ENCODE measurements around the gene SLC27A4. TPM values are rescaled to one million over a fixed set of nuclear protein-coding genes. Genes with fewer than 3 reads are reported as not detected.

Gene SLC27A4
- total and polyA plus RNA-seq, 5 donors, result 14.7 to 21.7 (median 19.2) TPM

GRCh38 chr9:128393145-128393775, 52.9 kb downstream of the SLC27A4 start:
- Histone ChIP-seq H3K4me3 (ENCODE audit: low read length) (no peak overlapping the region), H3K27ac (ENCODE audit: low read length) (no peak overlapping the region), H3K4me1 (ENCODE audit: control insufficient read depth, insufficient read depth, low read length) (peaks cover 5% of the 10 kb centered on the region), H3K9me3 (ENCODE audit: control insufficient read depth, low read length) (no peaks in the 10 kb centered on the region), H3K27me3 (ENCODE audit: control insufficient read depth, insufficient read depth) (no peaks in the 10 kb centered on the region)
- intact Hi-C loops (cut with DNase I), result no loop called here
- ATAC-seq, result peak in 1 of 2 donors; percentile 13
- DNase-seq, result no peak
- WGBS, result 62% methylated on average over 56 of the region's 56 CpGs

- Histone ChIP-seq H3K4me1 (ENCODE audit: control insufficient read depth, insufficient read depth, low read length) (peaks cover 5% of the 10 kb centered on the region), H3K27me3 (ENCODE audit: control insufficient read depth, insufficient read depth) (no peaks in the 10 kb centered on the region), H3K4me3 (ENCODE audit: low read length) (no peak overlapping the region), H3K27ac (ENCODE audit: low read length) (no peak overlapping the region), H3K9me3 (ENCODE audit: control insufficient read depth, low read length) (no peaks in the 10 kb centered on the region)
- no peak for DNase-seq
- no peak for ATAC-seq
- intact Hi-C loops (cut with DNase I), result no loop called here
- WGBS, result 51% methylated on average over 7 of the region's 7 CpGs
These were observed 53.6 kb downstream of the SLC27A4 start for GRCh38 chr9:128393970-128394369.

GRCh38 chr9:128394379-128395168, 54.2 kb downstream of the SLC27A4 start:
- WGBS, result 46% methylated on average over 9 of the region's 9 CpGs

GRCh38 chr9:128396970-128397613, 56.8 kb downstream of the SLC27A4 start:
- 4% methylated on average over 19 of the region's 19 CpGs for WGBS
- ATAC-seq (peak; percentile 45 to 71), DNase-seq (peak in 2 of 3 donors; percentile 30 to 70)
- peaks cover 5% of the 10 kb centered on the region for H3K4me1 ChIP-seq (ENCODE audit: control insufficient read depth, insufficient read depth, low read length)
- H3K27ac ChIP-seq (ENCODE audit: low read length), result peak overlapping the region; percentile 69
- H3K4me3 ChIP-seq (ENCODE audit: low read length), result peak overlapping the region; percentile 13
- H3K9me3 ChIP-seq (ENCODE audit: control insufficient read depth, low read length), result no peaks in the 10 kb centered on the region
- intact Hi-C loops (cut with DNase I), result no loop called here
- H3K27me3 ChIP-seq (ENCODE audit: control insufficient read depth, insufficient read depth), result no peaks in the 10 kb centered on the region

More at GRCh38 chr9:128394379-128395168, 54.2 kb downstream of the SLC27A4 start:
- Histone ChIP-seq H3K27me3 (ENCODE audit: control insufficient read depth, insufficient read depth) (no peaks in the 10 kb centered on the region), H3K9me3 (ENCODE audit: control insufficient read depth, low read length) (no peaks in the 10 kb centered on the region), H3K27ac (ENCODE audit: low read length) (no peak overlapping the region), H3K4me1 (ENCODE audit: control insufficient read depth, insufficient read depth, low read length) (peaks cover 5% of the 10 kb centered on the region), H3K4me3 (ENCODE audit: low read length) (no peak overlapping the region)
- intact Hi-C loops (cut with DNase I), result no loop called here
- DNase-seq, result no peak
- ATAC-seq, result no peak

- Histone ChIP-seq H3K27ac (ENCODE audit: low read length) (peak overlapping the region; percentile 69), H3K27me3 (ENCODE audit: control insufficient read depth, insufficient read depth) (no peaks in the 10 kb centered on the region), H3K9me3 (ENCODE audit: control insufficient read depth, low read length) (no peaks in the 10 kb centered on the region), H3K4me3 (ENCODE audit: low read length) (no peak overlapping the region), H3K4me1 (ENCODE audit: control insufficient read depth, insufficient read depth, low read length) (peaks cover 5% of the 10 kb centered on the region)
- WGBS, result 65% methylated on average over 7 of the region's 7 CpGs
- ATAC-seq, result no peak
- no peak for DNase-seq
- intact Hi-C loops (cut with DNase I), result no loop called here
These were observed 57.5 kb downstream of the SLC27A4 start for GRCh38 chr9:128397831-128398230.

GRCh38 chr9:128399861-128400260, 59.5 kb downstream of the SLC27A4 start:
- intact Hi-C loops (cut with DNase I), result no loop called here
- 72% methylated on average over 3 of the region's 3 CpGs for WGBS
- Histone ChIP-seq H3K27ac (ENCODE audit: low read length) (no peak overlapping the region), H3K4me3 (ENCODE audit: low read length) (no peak overlapping the region), H3K4me1 (ENCODE audit: control insufficient read depth, insufficient read depth, low read length) (peaks cover 5% of the 10 kb centered on the region), H3K27me3 (ENCODE audit: control insufficient read depth, insufficient read depth) (no peaks in the 10 kb centered on the region), H3K9me3 (ENCODE audit: control insufficient read depth, low read length) (no peaks in the 10 kb centered on the region)
- DNase-seq (no peak), ATAC-seq (no peak)

GRCh38 chr9:128404560-128404959, 64.2 kb downstream of the SLC27A4 start:
- intact Hi-C loops (cut with DNase I), result no loop called here
- no peak overlapping the region for H3K27ac ChIP-seq (ENCODE audit: low read length)
- 86% methylated on average over 5 of the region's 5 CpGs for WGBS
- no peaks in the 10 kb centered on the region for H3K4me1 ChIP-seq (ENCODE audit: control insufficient read depth, insufficient read depth, low read length)
- ATAC-seq, result no peak
- DNase-seq, result no peak
- no peaks in the 10 kb centered on the region for H3K27me3 ChIP-seq (ENCODE audit: control insufficient read depth, insufficient read depth)
- no peaks in the 10 kb centered on the region for H3K9me3 ChIP-seq (ENCODE audit: control insufficient read depth, low read length)
- H3K4me3 ChIP-seq (ENCODE audit: low read length), result no peak overlapping the region

- Histone ChIP-seq H3K27ac (ENCODE audit: low read length) (no peak overlapping the region), H3K9me3 (ENCODE audit: control insufficient read depth, low read length) (no peaks in the 10 kb centered on the region), H3K27me3 (ENCODE audit: control insufficient read depth, insufficient read depth) (no peaks in the 10 kb centered on the region), H3K4me1 (ENCODE audit: control insufficient read depth, insufficient read depth, low read length) (no peaks in the 10 kb centered on the region), H3K4me3 (ENCODE audit: low read length) (no peak overlapping the region)
- WGBS, result 59% methylated on average over 20 of the region's 20 CpGs
- DNase-seq, result peak in 1 of 3 donors; percentile 17
- intact Hi-C loops (cut with DNase I), result no loop called here
- no peak for ATAC-seq
These were observed 64.9 kb downstream of the SLC27A4 start for GRCh38 chr9:128405077-128405779.

- Histone ChIP-seq H3K4me1 (ENCODE audit: control insufficient read depth, insufficient read depth, low read length) (no peaks in the 10 kb centered on the region), H3K27ac (ENCODE audit: low read length) (no peak overlapping the region), H3K27me3 (ENCODE audit: control insufficient read depth, insufficient read depth) (no peaks in the 10 kb centered on the region), H3K4me3 (ENCODE audit: low read length) (no peak overlapping the region), H3K9me3 (ENCODE audit: control insufficient read depth, low read length) (no peaks in the 10 kb centered on the region)
- WGBS, result 71% methylated on average over 7 of the region's 7 CpGs
- peak in 1 of 3 donors; percentile 25 for DNase-seq
- peak; percentile 13 to 19 for ATAC-seq
- intact Hi-C loops (cut with DNase I), result no loop called here
These were observed 65.4 kb downstream of the SLC27A4 start for GRCh38 chr9:128405780-128406171.

- no peak for ATAC-seq
- H3K4me3 ChIP-seq (ENCODE audit: low read length), result no peak overlapping the region
- no peak overlapping the region for H3K27ac ChIP-seq (ENCODE audit: low read length)
- H3K9me3 ChIP-seq (ENCODE audit: control insufficient read depth, low read length), result no peaks in the 10 kb centered on the region
- no peaks in the 10 kb centered on the region for H3K27me3 ChIP-seq (ENCODE audit: control insufficient read depth, insufficient read depth)
- DNase-seq, result no peak
- intact Hi-C loops (cut with DNase I), result no loop called here
- 65% methylated on average over 9 of the region's 9 CpGs for WGBS
- H3K4me1 ChIP-seq (ENCODE audit: control insufficient read depth, insufficient read depth, low read length), result no peaks in the 10 kb centered on the region
These were observed 66.6 kb downstream of the SLC27A4 start for GRCh38 chr9:128406848-128407391.

Data from right cardiac atrium (tissue), 5 donors.